Measurements from ENCODE around the gene HLA-C. TPM values are rescaled to one million over a fixed set of nuclear protein-coding genes. Genes with fewer than 3 reads are reported as not detected.

Gene HLA-C
- total RNA-seq (100 to 1,000 TPM; 823 to 860 TPM), polyA plus RNA-seq (4,018 TPM)

- Mint-ChIP-seq H3K4me1 (peaks cover 58 to 70% (median 62%) of the 10 kb centered on the region in 3 donors), H3K27me3 (peaks cover 0 to 20% of the 10 kb centered on the region in 2 donors), H3K9me3 (peaks cover 0 to 2% (median 0%) of the 10 kb centered on the region in 5 donors), H3K27ac (peak within 1 kb of the TSS; percentile 99 to 100 (median 100)), H3K4me3 (peak within 1 kb of the TSS; percentile 94 to 100 (median 98)), H3K36me3 (peaks cover 18 to 59% (median 29%) of the 10 kb centered on the region in 3 donors)
- ChIA-PET POLR2A (interaction anchor here (1.6 to 3.8 kb wide), 5 partner anchors 37 to 82 kb away, joined by 9 to 42 read pairs (median 24); no protein-coding TSS in a partner anchor), CTCF (no interaction called here)
- peak; percentile 86 to 97 (median 91) for DNase-seq
- peaks cover 49% of the 10 kb centered on the region for H3K4me1 ChIP-seq (ENCODE audit: insufficient read depth, low read length)
- H3K9me3 ChIP-seq (ENCODE audit: low read length), result no peaks in the 10 kb centered on the region
- peak within 1 kb of the TSS; percentile 78 for H3K4me3 ChIP-seq (ENCODE audit: low read length)
- H3K36me3 ChIP-seq (ENCODE audit: insufficient read depth, low read length), result peaks cover 25% of the 10 kb centered on the region
- peak within 1 kb of the TSS; percentile 89 for H3K27ac ChIP-seq (ENCODE audit: low read depth, low read length)
- H3K27me3 ChIP-seq (ENCODE audit: insufficient read depth, low read length, poor library complexity, severe bottlenecking), result no peaks in the 10 kb centered on the region
These were observed at the start of gene HLA-C for GRCh38 chr6:31271641-31272357. Gene HLA-C, minus strand, starts transcription at chr6:31272092. Its CDS starts 21 bp downstream, at chr6:31272071.

GRCh38 chr6:31321005-31321707 lies 49.3 kb upstream of the HLA-C start:
- Mint-ChIP-seq H3K4me3 (no peak overlapping the region), H3K27ac (no peak overlapping the region), H3K4me1 (no peaks in the 10 kb centered on the region), H3K27me3 (peaks cover 4 to 50% of the 10 kb centered on the region in 2 donors), H3K36me3 (peaks cover 0 to 9% (median 0%) of the 10 kb centered on the region in 3 donors), H3K9me3 (peaks cover 0 to 3% (median 2%) of the 10 kb centered on the region in 5 donors)
- DNase-seq, result no peak
- Histone ChIP-seq H3K27me3 (ENCODE audit: insufficient read depth, low read length, poor library complexity, severe bottlenecking) (peaks cover 5% of the 10 kb centered on the region), H3K4me1 (ENCODE audit: insufficient read depth, low read length) (no peaks in the 10 kb centered on the region), H3K27ac (ENCODE audit: low read depth, low read length) (no peak overlapping the region), H3K9me3 (ENCODE audit: low read length) (no peaks in the 10 kb centered on the region), H3K4me3 (ENCODE audit: low read length) (no peak overlapping the region), H3K36me3 (ENCODE audit: insufficient read depth, low read length) (no peaks in the 10 kb centered on the region)
- POLR2A ChIA-PET, result no interaction called here
- CTCF ChIA-PET, result no interaction called here

- Mint-ChIP-seq H3K9me3 (no peaks in the 10 kb centered on the region), H3K36me3 (no peaks in the 10 kb centered on the region), H3K27ac (no peak overlapping the region), H3K4me3 (no peak overlapping the region), H3K4me1 (no peaks in the 10 kb centered on the region), H3K27me3 (peaks cover 3 to 65% of the 10 kb centered on the region in 2 donors)
- peaks cover 4% of the 10 kb centered on the region for H3K27me3 ChIP-seq (ENCODE audit: insufficient read depth, low read length, poor library complexity, severe bottlenecking)
- POLR2A ChIA-PET, result no interaction called here
- H3K4me3 ChIP-seq (ENCODE audit: low read length), result no peak overlapping the region
- H3K4me1 ChIP-seq (ENCODE audit: insufficient read depth, low read length), result no peaks in the 10 kb centered on the region
- CTCF ChIA-PET, result no interaction called here
- DNase-seq, result no peak
- H3K27ac ChIP-seq (ENCODE audit: low read depth, low read length), result no peak overlapping the region
- H3K36me3 ChIP-seq (ENCODE audit: insufficient read depth, low read length), result no peaks in the 10 kb centered on the region
- no peaks in the 10 kb centered on the region for H3K9me3 ChIP-seq (ENCODE audit: low read length)
These were observed 45.1 kb upstream of the HLA-C start for GRCh38 chr6:31317036-31317435.

GRCh38 chr6:31309641-31310040 lies 37.7 kb upstream of the HLA-C start:
- peaks cover 9 to 22% of the 10 kb centered on the region in 2 donors for H3K27me3 Mint-ChIP-seq
- H3K27ac Mint-ChIP-seq, result no peak overlapping the region
- CTCF ChIA-PET, result interaction anchor here (1.4 to 2.3 kb wide), 2 partner anchors 20 to 113 kb away, joined by 4 to 9 read pairs; no protein-coding TSS in a partner anchor

GRCh38 chr6:31308845-31309175 lies 36.9 kb upstream of the HLA-C start:
- peak overlapping the region; percentile 57 for H3K4me3 ChIP-seq (ENCODE audit: low read length)
- Mint-ChIP-seq H3K9me3 (no peaks in the 10 kb centered on the region), H3K27me3 (peaks cover 9 to 14% of the 10 kb centered on the region in 2 donors), H3K4me3 (peak overlapping the region in 6 of 7 donors; percentile 24 to 91 (median 86)), H3K27ac (no peak overlapping the region), H3K36me3 (no peaks in the 10 kb centered on the region), H3K4me1 (peaks cover 0 to 10% (median 6%) of the 10 kb centered on the region in 3 donors)
- no peak for DNase-seq
- peaks cover 3% of the 10 kb centered on the region for H3K4me1 ChIP-seq (ENCODE audit: insufficient read depth, low read length)
- H3K36me3 ChIP-seq (ENCODE audit: insufficient read depth, low read length), result no peaks in the 10 kb centered on the region
- no peaks in the 10 kb centered on the region for H3K9me3 ChIP-seq (ENCODE audit: low read length)
- no peak overlapping the region for H3K27ac ChIP-seq (ENCODE audit: low read depth, low read length)
- ChIA-PET POLR2A (interaction anchor here (0.6 to 1.8 kb wide), 5 partner anchors 20 to 390 kb away, joined by 3 to 10 read pairs (median 3); partner anchors contain the start of gene HLA-C), CTCF (interaction anchor here (1.4 to 2.4 kb wide), 3 partner anchors 21 to 112 kb away, joined by 4 to 9 read pairs (median 9); no protein-coding TSS in a partner anchor)
- peaks cover 3% of the 10 kb centered on the region for H3K27me3 ChIP-seq (ENCODE audit: insufficient read depth, low read length, poor library complexity, severe bottlenecking)

More at GRCh38 chr6:31309641-31310040, 37.7 kb upstream of the HLA-C start:
- POLR2A ChIA-PET, result interaction anchor here (1.5 kb wide), 1 partner anchor 45 kb away, joined by 6 read pairs; no protein-coding TSS in a partner anchor
- Histone ChIP-seq H3K27ac (ENCODE audit: low read depth, low read length) (no peak overlapping the region), H3K27me3 (ENCODE audit: insufficient read depth, low read length, poor library complexity, severe bottlenecking) (peaks cover 3% of the 10 kb centered on the region), H3K4me1 (ENCODE audit: insufficient read depth, low read length) (peaks cover 3% of the 10 kb centered on the region), H3K36me3 (ENCODE audit: insufficient read depth, low read length) (no peaks in the 10 kb centered on the region), H3K9me3 (ENCODE audit: low read length) (no peaks in the 10 kb centered on the region), H3K4me3 (ENCODE audit: low read length) (no peak overlapping the region)
- Mint-ChIP-seq H3K4me1 (peaks cover 0 to 10% (median 6%) of the 10 kb centered on the region in 3 donors), H3K36me3 (no peaks in the 10 kb centered on the region), H3K9me3 (no peaks in the 10 kb centered on the region), H3K4me3 (peak overlapping the region; percentile 18 to 83 (median 52))
- DNase-seq, result no peak

- ChIA-PET POLR2A (interaction anchor here (0.6 to 1.8 kb wide), 8 partner anchors 19 to 1559 kb away, joined by 3 to 10 read pairs (median 3); partner anchors contain the start of gene HLA-C), CTCF (interaction anchor here (0.8 to 2.4 kb wide), 4 partner anchors 21 to 179 kb away, joined by 4 to 9 read pairs (median 6); no protein-coding TSS in a partner anchor)
- H3K36me3 Mint-ChIP-seq, result no peaks in the 10 kb centered on the region
- peak overlapping the region; percentile 83 to 92 (median 86) for H3K4me3 Mint-ChIP-seq
- DNase-seq, result peak; percentile 47 to 84 (median 76)
- H3K27me3 Mint-ChIP-seq, result peaks cover 11 to 13% of the 10 kb centered on the region in 2 donors
- Histone ChIP-seq H3K4me1 (ENCODE audit: insufficient read depth, low read length) (peaks cover 3% of the 10 kb centered on the region), H3K4me3 (ENCODE audit: low read length) (peak overlapping the region; percentile 57), H3K9me3 (ENCODE audit: low read length) (no peaks in the 10 kb centered on the region), H3K36me3 (ENCODE audit: insufficient read depth, low read length) (no peaks in the 10 kb centered on the region), H3K27me3 (ENCODE audit: insufficient read depth, low read length, poor library complexity, severe bottlenecking) (peaks cover 3% of the 10 kb centered on the region), H3K27ac (ENCODE audit: low read depth, low read length) (no peak overlapping the region)
- H3K27ac Mint-ChIP-seq, result peak overlapping the region in 5 of 8 donors; percentile 74 to 94 (median 84)
- peaks cover 0 to 10% (median 6%) of the 10 kb centered on the region in 3 donors for H3K4me1 Mint-ChIP-seq
- H3K9me3 Mint-ChIP-seq, result no peaks in the 10 kb centered on the region
These were observed 36.4 kb upstream of the HLA-C start for GRCh38 chr6:31308050-31308844.

- Mint-ChIP-seq H3K4me3 (peak overlapping the region in 5 of 7 donors; percentile 34 to 91 (median 86)), H3K4me1 (peaks cover 0 to 10% (median 6%) of the 10 kb centered on the region in 3 donors), H3K27me3 (peaks cover 13 to 15% of the 10 kb centered on the region in 2 donors), H3K27ac (no peak overlapping the region), H3K9me3 (no peaks in the 10 kb centered on the region), H3K36me3 (no peaks in the 10 kb centered on the region)
- Histone ChIP-seq H3K4me1 (ENCODE audit: insufficient read depth, low read length) (peaks cover 3% of the 10 kb centered on the region), H3K9me3 (ENCODE audit: low read length) (no peaks in the 10 kb centered on the region), H3K36me3 (ENCODE audit: insufficient read depth, low read length) (no peaks in the 10 kb centered on the region), H3K27me3 (ENCODE audit: insufficient read depth, low read length, poor library complexity, severe bottlenecking) (peaks cover 3% of the 10 kb centered on the region), H3K27ac (ENCODE audit: low read depth, low read length) (no peak overlapping the region), H3K4me3 (ENCODE audit: low read length) (peak overlapping the region; percentile 57)
- ChIA-PET POLR2A (interaction anchor here (0.6 to 1.8 kb wide), 6 partner anchors 19 to 1558 kb away, joined by 3 to 10 read pairs (median 3); partner anchors contain the start of gene HLA-C), CTCF (interaction anchor here (0.8 to 2.4 kb wide), 3 partner anchors 59 to 178 kb away, joined by 4 to 9 read pairs (median 9); no protein-coding TSS in a partner anchor)
- DNase-seq, result no peak
These were observed 35.8 kb upstream of the HLA-C start for GRCh38 chr6:31307669-31308049.
